ENCODE measurements around the gene SPP1.
"Not testable (repeated sequence)": the region's sequence is repeated elsewhere in the genome, so short reads cannot be mapped to it uniquely, and the experiment has no call there.

Gene SPP1

DNA sequence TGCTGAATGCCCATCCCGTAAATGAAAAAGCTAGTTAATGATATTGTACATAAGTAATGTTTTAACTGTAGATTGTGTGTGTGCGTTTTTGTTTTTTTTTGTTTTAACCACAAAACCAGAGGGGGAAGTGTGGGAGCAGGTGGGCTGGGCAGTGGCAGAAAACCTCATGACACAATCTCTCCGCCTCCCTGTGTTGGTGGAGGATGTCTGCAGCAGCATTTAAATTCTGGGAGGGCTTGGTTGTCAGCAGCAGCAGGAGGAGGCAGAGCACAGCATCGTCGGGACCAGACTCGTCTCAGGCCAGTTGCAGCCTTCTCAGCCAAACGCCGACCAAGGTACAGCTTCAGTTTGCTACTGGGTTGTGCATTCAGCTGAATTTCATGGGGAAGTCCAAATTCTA, at the start of gene SPP1:
TSS of gene SPP1 (plus strand) at position 249 of the 400 bp plus-strand sequence. CDS start 1,182 bp downstream, outside the sequence.
- DNase-seq: peak in 1 of 2 experiments; percentile 10

DNA sequence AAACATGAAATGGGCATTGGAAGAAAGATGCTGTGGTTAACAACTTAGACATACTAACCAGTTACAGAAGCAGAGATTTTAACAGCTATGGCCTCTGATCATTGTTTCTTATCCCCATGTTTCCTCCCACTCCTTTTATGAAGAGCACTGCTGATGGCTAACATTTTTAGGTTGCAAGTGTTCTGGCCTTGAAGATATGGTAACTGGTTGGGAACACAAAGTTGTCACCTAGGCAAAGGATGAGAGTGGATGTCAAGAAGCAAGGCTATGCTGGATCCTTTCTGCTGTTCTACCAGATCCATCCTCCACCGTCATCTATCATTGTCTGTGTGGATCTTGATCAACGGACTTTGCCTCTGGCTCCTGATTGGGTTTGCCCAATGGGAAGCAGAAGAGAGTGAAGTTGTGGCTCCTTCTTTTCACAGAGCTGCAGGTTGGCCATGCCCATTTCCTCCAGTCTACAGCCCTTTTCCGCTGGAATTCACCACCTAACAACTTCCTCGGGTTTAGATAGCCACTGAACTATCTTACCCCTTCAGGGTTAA, 48.9 kb upstream of the SPP1 start:
- no peak for DNase-seq

GRCh38 chr4:87930629-87931028, 44.9 kb upstream of the SPP1 start:
- DNase-seq: no peak

DNA sequence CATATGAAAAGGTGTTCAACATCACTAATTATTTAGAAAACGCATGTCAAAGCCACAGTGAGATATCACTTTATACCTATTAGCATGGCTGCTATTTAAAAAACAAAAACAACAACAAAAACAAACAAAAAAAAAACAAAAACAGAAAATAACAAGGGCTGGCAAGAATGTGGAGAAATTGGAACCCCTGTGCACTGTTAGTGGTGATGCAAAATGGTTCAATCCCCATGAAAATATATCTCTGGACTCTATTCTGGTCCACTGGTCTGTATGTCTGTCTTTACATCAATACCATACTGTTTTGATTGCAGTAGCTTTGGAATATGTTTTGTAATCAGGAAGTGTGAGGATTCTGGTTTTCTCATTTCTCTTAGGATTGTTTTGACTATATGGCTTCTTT, 43.6 kb upstream of the SPP1 start:
- DNase-seq: no peak

DNA sequence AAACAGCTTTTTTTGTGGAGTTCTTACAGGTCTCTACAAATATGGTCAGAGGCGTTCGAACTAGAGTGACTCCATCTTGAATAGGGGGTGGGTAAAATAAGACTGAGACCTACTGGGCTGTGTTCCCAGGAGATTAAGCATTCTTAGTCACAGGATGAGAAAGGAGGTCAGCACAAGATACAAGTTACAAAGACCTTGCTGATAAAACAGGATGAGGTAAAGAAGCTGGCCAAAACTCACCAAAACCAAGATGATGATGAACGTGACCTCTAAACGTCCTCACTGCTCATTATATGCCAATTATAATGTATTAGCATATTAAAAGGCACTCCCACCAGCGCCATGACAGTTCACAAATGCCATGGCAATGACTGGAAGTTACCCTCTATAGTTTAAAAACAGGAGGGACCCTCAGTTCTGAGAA, 42.8 kb upstream of the SPP1 start:
- DNase-seq: no peak

DNA sequence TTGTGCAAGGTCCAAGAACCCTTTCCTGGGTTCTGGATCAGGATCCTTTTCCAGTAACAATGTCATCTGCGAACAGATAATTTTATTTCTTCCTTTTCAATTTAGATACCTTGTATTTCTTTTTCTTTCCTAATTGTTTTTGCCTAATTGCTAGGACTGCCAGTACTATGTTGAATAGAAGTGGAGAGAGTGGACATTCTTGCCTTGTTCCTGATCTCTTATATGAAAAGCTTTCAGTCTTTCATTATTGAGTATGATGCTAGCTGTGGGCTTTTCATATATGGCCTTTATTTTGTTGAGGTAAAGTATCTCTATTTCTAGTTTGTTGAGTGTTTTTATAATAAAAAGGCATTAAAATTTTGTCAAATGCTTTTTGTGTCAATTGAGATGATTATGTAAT, 42.2 kb upstream of the SPP1 start:
- DNase-seq: no peak

GRCh38 chr4:87934157-87934704, 41.3 kb upstream of the SPP1 start:
- no peak for DNase-seq

GRCh38 chr4:87934973-87935372, 40.5 kb upstream of the SPP1 start:
- DNase-seq: no peak

DNA sequence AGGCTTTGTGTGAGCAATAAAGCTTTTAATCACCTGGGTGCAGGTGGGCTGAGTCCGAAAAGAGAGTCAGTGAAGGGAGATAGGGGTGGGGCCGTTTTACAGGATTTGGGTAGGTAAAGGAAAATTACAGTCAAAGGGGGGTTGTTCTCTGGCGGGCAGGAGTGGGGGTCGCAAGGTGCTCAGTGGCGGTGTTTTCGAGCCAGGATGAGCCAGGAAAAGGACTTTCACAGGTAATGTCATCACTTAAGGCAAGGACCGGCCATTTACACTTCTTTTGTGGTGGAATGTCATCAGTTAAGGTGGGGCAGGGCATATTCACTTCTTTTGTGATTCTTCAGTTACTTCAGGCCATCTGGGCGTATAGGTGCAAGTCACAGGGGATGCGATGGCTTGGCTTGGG, 39.6 kb upstream of the SPP1 start:
- not testable (repeated sequence) for DNase-seq

- DNase-seq: no peak
These were observed 38.0 kb upstream of the SPP1 start for GRCh38 chr4:87937523-87937922.

DNA sequence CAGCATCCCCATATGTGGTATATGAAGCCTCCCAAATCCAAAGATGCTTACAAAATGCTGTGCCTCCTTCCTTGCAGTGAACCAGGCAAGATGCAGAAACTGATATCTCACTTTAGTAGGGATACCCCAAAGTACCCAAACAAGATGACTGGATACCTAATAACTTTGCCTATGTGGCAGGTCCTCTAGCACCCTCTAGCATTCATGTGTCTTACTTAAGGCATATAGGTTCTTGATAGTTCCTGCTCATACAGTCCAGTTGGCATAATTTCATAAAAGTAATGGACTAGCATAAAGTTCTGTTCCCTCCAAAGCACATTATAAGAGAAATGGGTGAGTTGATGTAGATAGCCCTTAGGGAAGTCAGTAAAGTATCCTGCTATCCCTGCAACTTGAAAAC, 36.8 kb upstream of the SPP1 start:
- DNase-seq: no peak

DNA sequence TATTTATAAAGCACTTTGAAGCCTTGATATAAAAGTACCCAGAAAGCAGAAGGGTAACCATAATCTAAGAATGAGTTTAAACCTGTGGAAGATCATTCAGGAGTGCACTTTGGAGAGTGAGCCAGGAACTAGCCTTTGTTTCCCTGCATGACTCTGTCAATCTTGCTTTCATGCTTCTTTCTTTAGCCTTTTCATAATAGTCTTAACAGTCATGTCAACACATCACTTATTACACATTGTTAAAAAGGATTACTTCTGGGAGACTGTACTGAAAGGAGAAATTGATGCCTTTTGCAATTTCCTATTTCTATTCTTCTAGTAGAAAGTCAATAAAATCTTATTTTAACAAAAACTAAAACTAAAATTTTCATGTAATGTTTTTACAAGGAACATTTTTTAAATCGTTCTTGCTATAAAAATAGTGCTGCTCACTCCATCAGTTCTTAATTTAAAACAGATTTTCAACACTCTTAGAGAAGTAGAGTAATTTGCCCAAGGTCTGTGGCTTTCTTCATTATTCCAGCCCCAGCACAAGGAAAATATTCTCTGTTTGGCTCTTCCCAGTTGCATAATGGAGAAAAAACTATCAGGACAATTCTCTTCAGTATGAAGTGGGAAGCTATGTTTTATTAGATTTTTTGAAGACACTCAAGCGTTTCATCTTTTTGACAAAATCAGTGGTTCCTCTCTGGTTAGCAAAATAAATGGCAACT, 35.4 kb upstream of the SPP1 start:
- no peak for DNase-seq

DNA sequence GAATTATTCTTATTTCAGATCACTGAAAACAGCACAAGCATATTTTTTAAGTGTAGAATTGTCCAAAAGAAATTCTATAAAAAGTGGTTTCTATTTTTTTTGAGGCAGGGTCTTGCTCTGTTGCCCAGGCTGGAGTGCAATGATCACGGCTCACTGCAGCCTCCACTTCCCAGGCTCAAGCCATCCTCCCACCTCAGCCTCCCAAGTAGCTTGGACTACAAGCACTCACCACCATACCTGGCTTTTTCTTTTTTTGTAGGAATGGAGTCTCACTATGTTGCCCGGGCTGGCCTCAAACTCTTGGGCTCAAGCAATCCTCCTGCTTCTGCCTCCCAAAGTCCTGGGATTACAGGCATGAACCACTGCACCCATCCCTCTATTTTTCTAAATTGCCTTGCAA, 34.7 kb upstream of the SPP1 start:
- DNase-seq: not testable (repeated sequence)

DNA sequence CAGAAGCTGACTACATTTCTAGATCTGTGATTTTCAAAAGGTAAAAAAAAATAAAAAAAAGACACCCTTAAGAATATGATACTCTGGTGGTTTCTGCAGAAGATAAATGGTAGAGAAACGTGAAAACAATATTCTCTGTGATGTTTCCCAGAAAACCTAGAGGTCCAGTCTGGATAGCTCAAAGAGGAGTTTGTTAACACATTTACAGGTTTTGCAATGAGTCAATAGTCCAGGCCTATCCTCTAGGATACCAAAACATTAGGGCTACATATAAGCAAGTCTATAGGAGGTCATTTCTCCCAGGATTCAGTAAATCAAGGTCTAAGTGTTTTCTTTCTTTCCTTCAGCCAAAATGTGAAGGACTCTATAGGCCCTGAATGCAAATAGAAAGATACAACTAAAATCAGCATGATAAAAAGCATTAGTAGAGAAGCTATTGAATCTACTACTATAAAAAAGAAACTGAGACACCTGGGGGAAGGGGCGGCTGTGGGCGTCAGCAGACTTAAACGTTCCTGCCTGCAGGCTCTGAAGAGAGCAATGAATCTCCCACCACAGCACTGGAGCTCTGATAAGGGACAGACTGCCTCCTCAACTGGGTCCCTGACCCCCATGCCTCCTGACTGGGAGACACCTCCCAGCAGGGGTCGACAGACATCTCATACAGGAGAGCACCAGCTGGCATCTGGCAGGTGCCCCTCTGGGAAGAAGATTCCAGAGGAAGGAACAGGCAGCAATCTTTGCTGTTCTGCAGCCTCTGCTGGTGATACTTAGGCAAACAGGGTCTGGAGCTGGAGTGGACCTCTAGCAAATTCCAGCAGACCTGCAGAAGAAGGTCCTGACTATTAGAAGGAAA, 33.7 kb upstream of the SPP1 start:
- no peak for DNase-seq

- DNase-seq: no peak
These were observed 31.8 kb upstream of the SPP1 start for GRCh38 chr4:87943660-87944149.

- DNase-seq: no peak
These were observed 30.5 kb upstream of the SPP1 start for GRCh38 chr4:87944967-87945366.

- no peak for DNase-seq
These were observed 28.7 kb upstream of the SPP1 start for GRCh38 chr4:87946766-87947165.

DNA sequence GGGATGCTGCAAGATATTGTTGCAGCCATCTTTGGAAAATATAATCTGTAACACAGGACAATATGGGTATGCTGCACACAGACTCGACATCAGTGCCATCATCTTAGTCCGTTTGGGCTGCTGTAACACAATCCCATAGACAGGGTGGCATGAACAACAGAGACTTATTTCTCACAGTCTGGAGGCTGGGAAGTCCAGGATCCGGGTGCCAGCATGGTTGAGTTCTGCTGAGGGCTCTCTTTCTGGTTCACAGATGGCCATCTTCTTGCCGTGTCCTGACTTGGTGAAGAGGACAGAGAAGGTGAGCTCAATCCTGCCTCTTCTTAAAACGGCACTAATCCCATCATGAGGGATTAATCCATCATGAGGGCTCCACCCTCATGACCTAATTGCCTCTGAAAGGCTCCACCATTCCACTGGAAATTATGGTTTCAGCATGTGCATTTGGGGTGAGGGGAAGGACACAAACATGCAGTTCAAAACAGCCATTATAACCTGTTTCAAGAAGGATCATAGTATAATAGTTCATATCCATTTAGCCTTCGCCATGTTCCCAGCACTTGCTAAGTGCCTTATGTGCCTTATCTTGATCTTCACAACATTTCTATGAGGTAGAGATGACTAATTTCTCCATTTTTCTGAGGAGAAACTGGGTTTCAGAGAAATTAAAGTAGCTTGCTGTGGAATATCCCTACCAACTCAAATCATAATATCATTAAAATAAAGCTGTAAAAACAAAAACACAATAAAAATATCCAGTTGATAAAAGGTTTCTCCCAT, 27.9 kb upstream of the SPP1 start:
- DNase-seq: no peak

DNA sequence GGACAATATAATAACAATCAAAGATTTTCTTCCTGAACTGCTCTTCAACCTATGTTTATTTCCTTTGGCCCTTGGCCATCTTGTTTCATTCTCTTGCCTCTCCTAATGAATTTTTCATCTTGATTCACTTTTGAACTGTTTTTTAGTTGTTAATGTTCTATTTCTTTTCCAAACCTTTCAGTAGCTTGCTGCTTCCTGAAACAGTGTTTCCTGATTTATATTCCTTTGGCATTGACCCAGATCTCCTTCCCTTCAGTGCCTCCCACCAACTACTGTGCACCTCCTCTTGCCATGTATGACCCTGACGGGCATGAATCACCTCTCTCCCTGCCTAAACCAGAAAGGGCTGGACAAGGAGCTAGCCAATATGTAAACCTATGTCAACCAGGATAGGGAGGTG, 25.6 kb upstream of the SPP1 start:
- DNase-seq: no peak

GRCh38 chr4:87950493-87950892, 25.0 kb upstream of the SPP1 start:
- DNase-seq: no peak

DNA sequence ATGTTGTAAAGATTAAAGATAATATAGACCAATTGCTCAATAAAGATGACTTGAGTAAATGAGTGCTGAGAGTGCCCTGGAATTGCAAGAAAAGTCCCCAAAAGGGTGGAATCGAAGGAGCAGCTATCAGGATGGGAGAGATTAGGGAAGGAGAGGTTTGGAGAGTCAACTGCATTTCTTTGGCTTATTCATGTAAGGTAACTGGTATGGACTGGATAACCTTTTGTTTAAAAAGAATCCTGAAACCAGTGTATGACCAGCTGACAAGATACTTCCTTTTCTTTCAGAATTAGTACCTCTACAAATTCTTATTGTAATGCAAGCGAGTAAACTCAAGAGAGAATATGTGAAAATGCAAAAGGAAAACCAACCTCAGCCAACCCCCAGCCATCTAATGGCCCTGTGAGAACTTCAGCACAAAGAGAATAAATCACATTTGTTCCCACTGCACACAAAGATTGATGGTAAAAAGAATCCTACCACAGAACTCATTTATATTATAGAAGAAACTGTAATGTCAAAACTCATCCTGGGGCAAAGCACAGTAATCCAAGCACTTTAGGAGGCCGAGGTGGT, 24.5 kb upstream of the SPP1 start:
- DNase-seq: no peak

DNA sequence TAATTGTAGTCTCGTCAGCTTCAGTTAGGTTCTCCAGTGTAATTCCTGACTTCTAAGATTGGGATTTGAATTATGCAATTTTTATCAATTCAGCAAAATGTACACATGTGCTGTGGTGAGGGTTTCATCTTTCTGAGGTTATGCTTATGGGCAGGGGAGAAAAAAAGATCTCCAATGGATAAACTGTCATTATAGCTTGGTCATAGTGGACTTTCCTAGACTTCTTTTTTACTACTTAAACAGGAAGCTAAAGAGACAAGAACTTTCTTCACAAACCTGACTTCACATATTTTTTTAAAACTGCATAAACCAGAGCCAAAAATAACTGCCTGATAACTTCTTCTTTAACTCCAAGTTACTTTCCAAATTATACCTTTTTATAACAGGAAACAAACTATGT, 21.7 kb upstream of the SPP1 start:
- DNase-seq: no peak

Measured in activated CD4-positive, alpha-beta T cell treated with anti-CD3 and anti-CD28 coated beads, Interleukin-2, amount 50 U/mL, for 48 hours (primary cell).